NCI-H82 (cell line): Measurements from ENCODE around the gene CFAP73.

Experiments used
- DNase-seq: peaks from one replicate; lab custom pipeline; 2025; lab: John Stamatoyannopoulos, UW

The CFAP73 gene

GRCh38 chr12:113119980-113120669 lies 29.4 kb upstream of the CFAP73 start:
- peak; percentile 32 for DNase-seq

- peak; percentile 73 for DNase-seq
Measured at GRCh38 chr12:113120670-113121370, 28.7 kb upstream of the CFAP73 start.

GRCh38 chr12:113127791-113128199 lies 21.7 kb upstream of the CFAP73 start:
- DNase-seq = no peak

GRCh38 chr12:113128802-113129663 lies 20.5 kb upstream of the CFAP73 start:
- DNase-seq = peak; percentile 35

GRCh38 chr12:113129664-113130456 lies 19.7 kb upstream of the CFAP73 start:
- no peak for DNase-seq

- DNase-seq = peak; percentile 33
Measured at GRCh38 chr12:113130457-113131135, 18.9 kb upstream of the CFAP73 start.

GRCh38 chr12:113131556-113131955 lies 18.0 kb upstream of the CFAP73 start:
- no peak for DNase-seq

- DNase-seq = no peak
Measured at GRCh38 chr12:113133036-113133435, 16.5 kb upstream of the CFAP73 start.

- DNase-seq = no peak
Measured at GRCh38 chr12:113133666-113134065, 15.9 kb upstream of the CFAP73 start.

GRCh38 chr12:113134071-113134470 lies 15.5 kb upstream of the CFAP73 start:
- DNase-seq = no peak

- no peak for DNase-seq
Measured at GRCh38 chr12:113134521-113134951, 15.0 kb upstream of the CFAP73 start.

- peak; percentile 81 for DNase-seq
Measured at GRCh38 chr12:113135178-113136127, 14.1 kb upstream of the CFAP73 start, which contains the start of gene RASAL1. TSS of gene RASAL1 (minus strand) at chr12:113135761. CDS start at chr12:113135462, 299 bp downstream.

GRCh38 chr12:113136128-113136989 lies 13.2 kb upstream of the CFAP73 start:
- DNase-seq = no peak

- no peak for DNase-seq
Measured at GRCh38 chr12:113136990-113137511, 12.5 kb upstream of the CFAP73 start.

GRCh38 chr12:113137861-113138783 lies 11.4 kb upstream of the CFAP73 start:
- DNase-seq = no peak

- no peak for DNase-seq
Measured at GRCh38 chr12:113138826-113139225, 10.7 kb upstream of the CFAP73 start.

GRCh38 chr12:113140706-113141105 lies 8.8 kb upstream of the CFAP73 start:
- no peak for DNase-seq
